HL-60 (cell line): Measurements from ENCODE around the gene GALNT9.

ENCODE experiments used
- DNase-seq, 2 experiments: peaks; one replicate each; pipeline ENCODE4 v3.0.0-alpha.2; 2010 to 2020; ENCODE audit warnings: low read depth in 1 of 2, low spot score in 1 of 2
- H3K27ac ChIP-seq: fragments of 250-450 bp; sonication (Bioruptor Pico); replicated peaks from 2 replicates; pipeline ENCODE4 v1.5.1; 2020; ENCODE audit warnings: mild to moderate bottlenecking, moderate library complexity
- H3K27me3 ChIP-seq: fragments of 250-450 bp; sonication (Bioruptor Pico); 2 replicates; pipeline ENCODE4 v1.5.1; 2021; ENCODE audit warnings: mild to moderate bottlenecking, moderate library complexity; ENCODE audit not compliant: insufficient read depth, poor library complexity, severe bottlenecking
- H3K4me3 ChIP-seq: replicated peaks from 2 replicates; pipeline ENCODE4 v1.5.1; 2011; ENCODE audit warnings: mild to moderate bottlenecking, control low read depth, low read length; ENCODE audit not compliant: insufficient read depth
- CTCF ChIP-seq: IDR thresholded peaks from one replicate; pipeline ENCODE4 v1.5.1; 2011; ENCODE audit warnings: low read length, control low read depth, inconsistent platforms; ENCODE audit not compliant: insufficient read depth
- GABPA ChIP-seq: IDR thresholded peaks from 2 replicates; pipeline ENCODE4 v1.6.1; 2012; ENCODE audit warnings: low read depth
- POLR2AphosphoS5 ChIP-seq: IDR thresholded peaks from 2 replicates; pipeline ENCODE4 v1.6.1; 2012; ENCODE audit warnings: low read depth
- REST ChIP-seq: IDR thresholded peaks from 2 replicates; pipeline ENCODE4 v1.6.1; 2012; ENCODE audit warnings: low read depth; ENCODE audit not compliant: insufficient replicate concordance
- SPI1 ChIP-seq: IDR thresholded peaks from 2 replicates; pipeline ENCODE4 v1.6.1; 2012; ENCODE audit warnings: low read depth, mild to moderate bottlenecking, borderline replicate concordance

The GALNT9 gene

GRCh38 chr12:132351751-132352495 lies 22.5 kb upstream of the GALNT9 start:
- Histone ChIP-seq H3K4me3 (no peak overlapping the region), H3K27ac (no peak overlapping the region), H3K27me3 (peaks cover 2% of the 10 kb centered on the region)
- DNase-seq, result no peak
- TF ChIP-seq GABPA, result no peak
- no peak for TF ChIP-seq REST
- TF ChIP-seq POLR2AphosphoS5, result no peak
- TF ChIP-seq SPI1, result no peak
- no peak for TF ChIP-seq CTCF

- TF ChIP-seq SPI1 (no peak), GABPA (no peak), POLR2AphosphoS5 (no peak), REST (no peak), CTCF (no peak)
- DNase-seq, result no peak
- Histone ChIP-seq H3K27me3 (no peaks in the 10 kb centered on the region), H3K4me3 (no peak overlapping the region), H3K27ac (no peak overlapping the region)
Measured at GRCh38 chr12:132349501-132350131, 20.2 kb upstream of the GALNT9 start.

GRCh38 chr12:132348176-132348575 lies 18.8 kb upstream of the GALNT9 start:
- no peaks in the 10 kb centered on the region for H3K27me3 ChIP-seq
- H3K27ac ChIP-seq, result no peak overlapping the region
- DNase-seq, result no peak
- H3K4me3 ChIP-seq, result no peak overlapping the region
- no peak for TF ChIP-seq SPI1
- TF ChIP-seq GABPA, result no peak
- TF ChIP-seq REST, result no peak
- TF ChIP-seq CTCF, result no peak
- no peak for TF ChIP-seq POLR2AphosphoS5
